GM19328 (cell line): ENCODE measurements around the gene PRKAG2.
"Not testable (repeated sequence)": the region's sequence is repeated elsewhere in the genome, so short reads cannot be mapped to it uniquely, and the experiment has no call there.

Experiments used
- ATAC-seq: cut with Tn5 transposase; IDR thresholded peaks from one replicate; pipeline ENCODE4 v1.9.1; 2021; ENCODE audit warnings: mild to moderate bottlenecking, moderate library complexity; ENCODE audit not compliant: unreplicated experiment

PRKAG2 gene

DNA sequence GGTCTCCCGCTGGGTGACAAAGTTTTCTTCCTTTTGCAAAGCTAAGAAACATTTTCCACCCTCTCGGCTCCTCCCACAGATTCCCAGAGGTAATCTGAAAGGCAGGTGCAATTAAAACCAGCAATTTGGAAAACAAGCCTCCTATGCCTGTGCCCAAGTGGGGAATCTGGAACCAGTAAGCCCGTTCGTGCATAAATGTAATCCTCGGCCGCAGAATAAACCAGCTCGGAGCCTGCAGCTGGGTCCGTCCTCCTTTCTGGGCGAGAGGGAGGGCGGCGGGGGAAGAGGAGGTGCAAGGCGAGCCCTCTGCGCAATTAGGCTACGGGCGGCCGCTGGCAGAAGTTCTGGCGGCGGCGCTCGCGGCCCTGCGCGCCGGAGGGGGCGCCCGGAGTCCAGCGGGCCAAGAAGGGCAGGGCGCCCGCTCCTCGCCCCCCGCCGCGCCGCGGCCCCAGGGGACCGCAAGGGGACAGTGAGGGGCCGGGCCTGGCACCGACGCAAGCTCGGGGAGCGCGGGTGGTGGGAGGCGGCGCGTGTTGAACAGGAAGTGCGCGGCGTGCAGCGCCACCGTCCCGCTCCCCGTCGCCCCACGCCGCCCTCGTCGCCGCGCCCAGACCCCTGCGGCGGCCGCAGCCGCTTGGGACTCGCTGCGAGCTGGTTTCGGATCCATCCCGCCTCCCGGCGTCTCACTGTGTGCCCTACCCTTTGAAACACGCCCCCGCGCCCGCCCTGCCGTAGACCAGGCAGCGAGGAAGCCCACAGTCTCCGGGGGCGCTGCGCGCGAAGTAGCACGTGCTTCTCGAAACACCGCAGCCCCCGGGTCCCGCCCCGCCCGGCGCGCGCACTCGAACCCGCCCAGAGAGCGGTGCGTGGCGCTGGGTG is at the start of gene PRKAG2:
PRKAG2 (minus strand) TSS at position 217 of the 879 bp plus-strand sequence. CDS start 495 bp downstream, outside the sequence.
- ATAC-seq = peak; percentile 58

DNA sequence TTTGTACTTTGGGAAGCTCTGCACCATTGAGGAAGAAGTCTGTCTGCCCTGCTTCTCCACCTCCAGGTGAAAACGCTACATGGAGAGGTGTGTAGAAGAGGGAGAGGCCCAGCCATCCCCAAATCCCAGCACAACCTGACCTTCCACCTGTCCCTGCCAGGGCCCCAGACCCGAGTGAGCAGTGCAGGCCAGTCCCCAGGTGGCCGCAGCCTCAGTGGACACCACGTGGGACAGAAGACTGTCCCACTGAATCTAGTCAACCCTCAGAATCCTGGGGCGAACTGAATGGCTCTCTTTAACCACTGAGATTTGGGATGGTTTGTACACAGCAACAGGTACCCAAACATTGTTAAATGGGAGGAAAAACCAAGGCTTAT is 49.4 kb upstream of the PRKAG2 start:
- no peak for ATAC-seq

DNA sequence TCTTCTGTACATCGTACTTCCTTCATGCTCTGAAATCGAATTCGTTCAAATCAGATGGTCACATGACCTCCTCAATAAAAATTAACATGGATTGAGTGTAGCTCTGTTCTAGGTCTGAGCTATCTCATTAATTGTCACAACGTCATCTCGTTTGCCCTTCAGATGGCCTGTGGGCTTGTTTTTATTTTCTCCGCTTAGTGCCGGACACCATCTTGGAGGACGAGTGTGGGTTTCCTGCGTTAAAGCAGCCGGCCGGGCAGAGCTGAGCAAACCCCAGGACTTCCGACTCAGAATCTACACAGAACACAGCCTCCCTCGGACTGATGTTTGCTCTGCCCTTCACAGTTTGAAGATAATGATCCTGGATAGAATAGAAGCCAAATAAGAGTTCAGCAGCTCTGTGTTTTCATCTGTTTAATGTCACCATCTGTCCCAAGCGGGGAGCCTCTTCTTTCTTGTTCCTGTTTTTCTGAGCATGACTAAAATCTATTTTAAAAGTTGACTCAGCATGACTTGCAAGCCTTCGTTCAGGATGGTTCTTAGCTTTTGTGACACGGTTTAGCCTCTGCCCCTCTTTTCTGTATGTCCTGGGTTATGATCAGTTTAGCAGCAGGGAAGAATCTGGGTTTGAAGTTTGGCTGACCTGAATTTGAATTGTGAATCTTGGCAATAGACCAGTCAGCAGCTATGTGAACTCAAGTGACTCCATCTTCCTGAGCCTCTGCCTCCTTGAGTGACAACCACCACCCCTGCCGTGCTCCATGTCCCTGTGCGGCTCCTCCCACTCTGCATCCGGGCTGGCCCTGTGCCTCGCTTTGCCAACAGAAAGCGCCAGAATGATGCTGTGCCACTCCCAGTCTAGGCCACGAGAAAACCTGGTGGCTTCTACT is 48.8 kb upstream of the PRKAG2 start:
- ATAC-seq = no peak

DNA sequence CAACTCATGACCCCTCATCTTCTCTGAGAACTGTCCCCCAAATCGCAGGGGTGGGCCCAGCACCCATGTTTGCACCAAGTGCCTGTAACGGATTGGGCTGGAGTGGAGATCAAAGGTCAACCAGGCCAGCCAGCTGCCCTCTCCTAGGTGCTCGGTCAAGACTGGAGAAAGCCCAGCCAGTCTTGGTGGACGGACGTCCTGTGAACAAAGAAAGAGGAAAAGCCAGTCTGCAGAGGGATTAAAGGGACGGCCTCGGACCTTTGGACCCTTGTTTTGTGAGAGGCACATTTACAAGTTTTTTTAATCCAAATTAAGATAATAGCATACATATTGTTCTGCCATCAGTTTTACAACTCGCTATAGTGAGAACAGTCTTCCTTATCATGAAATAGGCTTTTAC is 47.6 kb upstream of the PRKAG2 start:
- ATAC-seq = no peak

DNA sequence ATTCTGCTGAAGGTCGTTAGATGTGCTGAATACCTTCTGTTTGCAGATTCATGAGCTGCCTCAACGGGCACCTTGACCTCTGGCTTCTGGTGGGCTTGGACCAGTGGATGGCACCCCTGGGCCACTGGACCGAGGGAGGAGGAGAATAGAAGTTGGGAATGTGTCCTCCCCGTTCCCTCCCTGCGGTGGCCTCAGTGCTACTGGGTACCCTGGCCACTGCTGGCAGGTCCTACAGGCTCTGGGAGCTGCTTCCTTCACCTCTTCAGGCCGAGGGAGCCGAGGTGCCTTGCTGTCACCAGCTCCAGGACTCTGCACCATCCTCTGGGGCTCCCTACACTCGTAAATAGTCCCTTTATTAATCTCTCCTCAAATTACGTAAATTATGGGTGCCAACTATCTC is 47.1 kb upstream of the PRKAG2 start:
- no peak for ATAC-seq

DNA sequence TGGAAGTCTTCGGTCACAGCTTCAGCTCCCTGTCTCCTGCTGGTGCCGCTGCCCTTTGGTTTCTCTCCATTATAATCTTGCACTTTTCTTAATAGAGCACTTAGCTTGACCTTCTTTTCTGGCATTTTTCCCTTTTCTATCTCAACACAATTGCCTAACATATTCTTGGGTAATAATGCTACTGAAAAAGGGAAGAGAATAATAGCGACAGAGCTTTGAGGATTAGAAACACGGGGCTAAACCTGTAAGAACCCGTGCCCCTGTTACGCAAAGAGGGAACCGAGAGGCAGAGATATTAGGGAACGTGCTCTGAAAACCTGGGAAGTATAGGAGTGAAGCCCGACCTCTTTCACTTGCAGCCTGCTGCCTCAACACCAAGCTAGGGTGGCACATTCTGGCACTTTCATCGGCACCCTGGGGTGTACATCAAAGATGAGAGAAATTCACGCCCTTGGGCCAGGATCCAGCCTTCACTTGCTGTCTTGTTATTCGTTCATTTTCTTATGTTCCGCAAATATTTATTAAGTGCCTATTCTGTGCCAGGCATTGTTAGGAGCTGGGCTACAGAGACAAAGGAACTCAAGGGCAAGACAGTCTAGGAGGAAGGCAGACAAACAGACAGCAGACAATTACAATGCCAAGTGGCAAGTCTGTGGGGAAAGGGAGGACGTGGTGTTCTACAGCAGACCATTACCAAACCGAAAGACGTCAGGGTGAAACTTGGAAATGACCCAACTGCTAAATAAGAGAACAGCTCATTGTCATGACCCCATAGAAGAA is 46.4 kb upstream of the PRKAG2 start:
- ATAC-seq = no peak

DNA sequence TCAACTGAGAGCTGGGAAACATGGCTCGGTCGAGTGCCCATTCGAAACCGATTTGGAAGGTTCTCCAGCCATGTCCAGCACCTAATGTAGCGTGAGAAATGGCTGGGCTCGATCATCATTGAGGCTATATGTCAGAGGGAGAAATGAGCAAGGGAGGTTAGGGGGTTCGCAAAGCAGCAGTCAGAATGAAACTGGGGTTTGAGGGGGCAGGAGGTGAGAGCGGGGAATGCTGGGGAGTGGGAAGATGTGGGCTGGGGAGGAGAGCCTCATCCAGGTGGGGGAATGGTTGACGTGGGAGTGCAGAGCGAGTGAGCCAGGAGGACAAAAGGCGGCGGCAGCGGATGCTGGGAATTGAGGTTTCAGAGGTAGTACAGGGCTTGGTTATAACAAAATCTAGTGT is 44.5 kb upstream of the PRKAG2 start:
- no peak for ATAC-seq

DNA sequence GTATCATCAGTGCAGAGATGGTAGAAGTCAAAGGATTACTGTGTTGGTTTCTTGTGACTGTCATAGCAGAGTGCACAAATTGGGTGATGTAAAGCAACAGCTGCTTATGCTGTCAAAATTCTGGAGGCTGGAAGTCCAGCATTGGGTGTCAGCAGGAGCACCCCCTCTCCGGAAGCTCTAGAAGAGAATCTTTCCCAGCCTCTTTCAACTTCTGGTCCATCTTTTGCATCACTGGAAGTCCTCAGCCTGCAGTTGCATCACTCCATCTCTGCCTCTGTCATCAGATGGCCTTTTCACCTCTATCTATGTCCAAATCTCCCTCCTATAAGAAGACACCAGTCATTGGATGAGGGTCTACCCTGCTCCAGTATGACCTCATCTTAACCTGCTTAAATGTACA is 43.6 kb upstream of the PRKAG2 start:
- no peak for ATAC-seq

DNA sequence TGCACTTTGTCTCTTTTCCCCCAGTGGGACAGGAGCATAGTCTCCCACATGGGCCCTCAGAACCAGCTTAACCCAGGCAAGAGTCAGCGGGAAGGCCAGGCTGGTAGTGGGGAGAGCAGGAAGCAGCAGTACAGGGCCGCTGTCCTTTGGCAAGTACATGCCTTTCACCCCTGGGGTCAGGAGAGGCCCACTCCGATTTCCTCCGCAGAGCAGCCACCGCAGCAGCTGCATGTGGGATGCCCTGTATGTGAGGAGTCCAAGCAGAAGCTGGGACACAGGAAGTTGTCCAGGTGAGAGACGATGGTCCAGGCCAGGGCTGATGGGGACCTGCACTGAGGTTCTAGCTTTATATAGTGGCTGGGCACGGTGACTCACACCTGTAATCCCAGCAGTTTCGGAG is 42.7 kb upstream of the PRKAG2 start:
- ATAC-seq = no peak

DNA sequence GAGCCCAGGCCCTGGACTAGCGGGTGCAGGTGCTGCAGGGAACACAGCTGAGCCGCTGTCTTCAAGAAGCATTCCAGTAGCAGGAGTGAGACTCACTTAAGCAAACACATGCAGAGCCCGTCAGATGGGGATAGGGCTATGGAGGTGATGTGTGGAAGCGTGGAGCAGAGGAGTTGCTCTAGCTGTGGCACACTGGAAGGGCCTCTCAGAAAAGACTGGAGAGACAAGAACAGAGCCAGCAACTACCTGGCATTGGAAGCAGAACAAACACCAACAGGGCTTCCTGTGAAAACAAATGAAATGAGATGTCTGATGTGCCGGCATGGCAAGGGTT is 41.6 kb upstream of the PRKAG2 start:
- ATAC-seq = no peak

DNA sequence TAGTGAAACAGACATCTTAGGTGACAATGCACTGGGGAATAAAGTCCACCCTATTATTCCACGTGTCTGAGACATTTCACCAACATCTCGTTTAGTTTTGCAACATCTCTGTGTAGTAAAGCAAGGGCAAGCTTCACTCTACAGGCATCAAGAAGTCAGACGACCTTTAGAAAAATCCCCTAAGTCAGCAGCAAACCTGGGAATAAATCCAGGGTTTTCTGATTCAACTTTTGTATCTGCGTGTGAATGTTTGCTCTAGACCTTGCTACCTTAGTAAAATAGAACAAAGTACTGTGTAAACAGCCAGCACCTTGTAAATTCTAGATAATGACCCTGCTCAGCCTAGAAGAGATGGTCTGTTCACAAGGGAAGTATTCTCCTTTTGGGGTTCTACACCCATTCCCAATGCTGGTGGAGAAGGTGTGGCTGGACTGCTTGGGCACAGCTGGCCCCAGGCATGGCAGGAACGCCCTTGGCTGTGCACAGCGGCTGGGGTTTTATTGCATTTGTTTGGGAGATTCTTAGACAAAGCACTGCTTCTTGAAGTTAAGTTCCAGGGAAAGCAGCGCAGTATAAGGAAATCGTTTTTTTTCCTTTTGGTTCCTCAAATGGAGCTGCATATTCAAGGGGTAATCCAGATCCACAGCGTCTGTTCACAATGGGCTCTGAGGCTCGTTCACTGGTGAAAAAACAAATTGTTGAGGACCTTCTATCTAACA is 41.0 kb upstream of the PRKAG2 start:
- ATAC-seq = no peak

DNA sequence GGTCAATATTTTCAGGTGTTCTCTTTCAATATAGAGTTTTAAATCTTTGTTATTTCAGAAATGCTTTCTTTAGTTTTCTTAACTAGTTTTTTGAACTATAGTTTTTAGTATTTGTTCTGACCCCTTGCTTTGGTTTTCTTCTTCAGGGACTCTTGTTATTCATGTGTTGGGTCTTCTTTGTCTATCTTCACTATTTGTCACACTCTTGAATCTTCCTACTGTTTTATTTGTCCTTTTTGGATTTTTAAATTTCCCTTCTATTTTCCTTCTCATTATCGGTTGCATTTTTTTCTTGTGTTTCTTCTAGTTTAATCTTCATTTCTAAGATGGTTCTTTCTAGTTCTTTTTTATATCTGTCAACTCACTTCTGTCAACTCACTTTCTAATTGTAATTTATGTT is 37.1 kb upstream of the PRKAG2 start:
- ATAC-seq = no peak

DNA sequence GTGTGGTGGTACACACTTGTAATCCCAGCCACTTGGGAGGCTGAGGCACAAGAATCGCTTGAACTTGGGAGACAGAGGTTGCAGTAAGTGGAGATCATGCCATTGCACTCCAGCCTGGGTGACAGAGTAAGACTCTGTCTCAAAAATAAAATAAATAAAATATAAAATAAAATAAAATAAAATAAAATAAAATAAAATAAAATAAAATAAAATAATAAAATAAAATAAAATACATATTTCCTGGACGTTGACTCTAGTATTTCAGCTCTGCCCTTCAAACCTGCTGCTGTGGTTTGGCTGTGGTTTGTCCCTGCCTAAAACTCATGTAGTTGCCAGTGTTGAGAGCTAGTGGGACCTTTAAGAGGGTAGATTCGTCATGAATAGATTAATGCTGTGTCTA is 33.7 kb upstream of the PRKAG2 start:
- not testable (repeated sequence) for ATAC-seq

DNA sequence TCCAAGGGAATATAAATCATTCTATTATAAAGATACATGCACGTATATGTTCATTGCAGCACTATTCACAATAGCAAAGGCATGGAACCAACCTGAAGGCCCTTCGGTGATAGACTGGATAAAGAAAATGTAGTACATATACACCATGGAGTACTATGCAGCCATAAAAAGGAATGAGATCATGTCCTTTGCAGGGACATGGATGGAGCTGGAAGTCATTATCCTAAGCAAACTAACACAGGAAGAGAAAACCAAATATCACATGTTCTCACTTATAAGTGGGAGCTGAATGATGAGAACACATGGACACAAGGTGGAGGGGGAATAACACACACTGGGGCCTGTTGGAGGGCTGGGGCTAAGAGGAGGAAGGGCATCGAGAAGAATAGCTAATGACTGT is 30.2 kb upstream of the PRKAG2 start:
- not testable (repeated sequence) for ATAC-seq

DNA sequence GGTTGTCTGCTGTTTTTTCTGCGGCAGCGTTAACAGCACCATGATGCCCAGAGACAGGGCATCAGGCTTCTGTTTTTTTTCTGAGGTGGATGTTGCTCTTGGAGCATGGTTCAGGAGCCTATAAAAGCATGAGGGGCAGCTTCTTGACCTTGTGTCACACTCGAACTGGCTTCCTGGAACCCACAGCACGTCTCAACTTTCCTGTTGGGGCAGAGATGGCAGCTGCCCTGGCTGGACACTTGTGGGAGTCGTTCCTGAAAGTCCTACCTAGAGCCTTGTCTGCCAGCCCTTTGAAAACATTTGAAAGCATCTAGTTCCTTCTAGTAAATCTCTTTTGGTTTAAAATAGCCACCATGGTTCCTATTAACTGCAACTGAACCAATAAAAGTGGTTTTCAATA is 28.9 kb upstream of the PRKAG2 start:
- ATAC-seq = no peak

DNA sequence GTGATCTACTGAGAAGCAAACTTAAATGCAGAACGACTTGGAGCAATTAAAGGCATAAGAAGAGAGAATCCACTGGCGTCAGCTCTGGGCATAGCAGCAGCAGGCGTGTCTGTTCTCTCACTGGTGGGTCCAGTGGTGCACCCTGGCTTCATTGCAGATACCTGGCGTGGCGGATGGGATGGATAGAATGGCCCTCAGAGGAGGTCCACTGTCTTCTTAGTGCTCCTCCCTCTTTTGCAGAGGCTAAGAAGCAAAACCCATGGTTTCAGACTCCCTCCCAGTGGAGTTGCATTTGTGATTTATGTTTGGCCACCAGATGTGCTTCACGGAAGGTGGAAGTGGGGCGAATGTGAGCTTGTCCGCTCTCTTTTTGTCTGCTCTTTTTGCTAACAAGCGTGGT is 28.4 kb upstream of the PRKAG2 start:
- no peak for ATAC-seq

DNA sequence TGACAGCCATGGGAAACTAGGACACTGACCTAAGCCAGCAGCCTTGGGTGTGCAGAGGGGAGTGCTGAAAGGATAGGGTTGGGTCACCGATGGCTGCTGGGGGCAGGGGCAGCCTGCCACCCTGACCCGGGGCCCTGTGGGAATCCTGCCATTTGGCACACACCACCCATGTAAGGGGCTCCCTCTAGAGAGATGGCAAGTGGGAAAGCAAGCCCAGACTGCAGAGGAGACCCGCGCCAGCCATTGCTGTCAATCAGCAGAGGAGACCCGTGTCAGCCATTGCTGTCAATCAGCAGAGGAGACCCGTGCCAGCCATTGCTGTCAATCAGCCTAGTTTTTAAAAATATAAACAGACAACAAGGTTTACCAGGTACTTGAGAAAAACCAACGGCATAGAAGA is 27.4 kb upstream of the PRKAG2 start:
- no peak for ATAC-seq

DNA sequence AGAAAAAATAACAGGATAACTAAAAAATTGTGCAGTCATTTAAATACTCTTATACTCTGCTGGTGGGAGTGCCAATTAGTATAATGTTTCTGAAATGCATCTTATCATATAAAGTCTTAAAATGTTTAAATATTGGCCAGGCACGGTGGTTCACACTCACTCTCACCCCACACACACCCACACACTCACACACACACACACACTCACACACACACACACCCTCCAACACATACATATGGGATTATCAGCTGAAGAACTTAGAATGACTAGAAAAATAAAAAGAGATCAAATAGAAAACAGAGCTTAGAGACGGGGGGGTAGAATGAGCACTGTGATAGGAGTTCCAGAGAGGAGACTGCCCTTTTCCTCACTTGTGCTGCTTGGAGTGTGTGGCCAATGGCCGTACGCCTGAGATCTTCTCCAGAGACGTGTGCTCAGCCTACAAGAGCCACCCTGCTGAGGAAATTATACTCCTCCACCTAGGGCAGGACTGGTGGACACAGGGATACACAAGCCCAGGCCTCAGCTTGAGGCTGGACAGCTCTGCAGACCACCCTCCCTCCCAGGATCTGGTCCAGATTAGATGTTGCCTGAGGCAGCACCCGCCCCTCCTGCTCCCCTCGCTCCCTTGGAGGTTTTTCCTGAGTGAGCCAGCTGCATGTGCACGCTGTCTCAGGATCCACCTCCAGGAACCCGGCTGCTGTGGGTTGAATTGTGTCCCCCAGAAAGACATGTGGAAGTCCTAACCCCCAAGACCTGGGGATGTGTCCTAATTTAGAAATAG is 26.5 kb upstream of the PRKAG2 start:
- ATAC-seq = no peak

DNA sequence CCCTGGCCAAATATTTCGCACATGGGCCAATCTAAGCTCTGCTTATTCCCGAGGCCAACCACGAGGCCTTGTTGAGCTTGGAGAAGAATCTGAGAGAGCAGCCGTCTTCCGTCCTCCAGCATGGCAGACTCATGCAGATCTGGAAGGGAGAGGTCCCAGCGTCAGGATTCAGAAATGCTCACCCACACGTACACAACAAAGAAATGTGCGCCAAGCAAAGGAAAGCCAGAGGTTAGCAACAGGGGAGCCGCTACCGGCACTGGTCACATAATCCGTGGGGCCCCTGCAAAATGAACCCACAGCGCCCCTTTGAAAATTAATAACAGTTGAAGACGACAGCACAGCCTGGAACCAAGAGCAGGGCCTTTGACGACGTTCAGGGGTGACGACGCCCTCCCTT is 25.4 kb upstream of the PRKAG2 start:
- no peak for ATAC-seq

DNA sequence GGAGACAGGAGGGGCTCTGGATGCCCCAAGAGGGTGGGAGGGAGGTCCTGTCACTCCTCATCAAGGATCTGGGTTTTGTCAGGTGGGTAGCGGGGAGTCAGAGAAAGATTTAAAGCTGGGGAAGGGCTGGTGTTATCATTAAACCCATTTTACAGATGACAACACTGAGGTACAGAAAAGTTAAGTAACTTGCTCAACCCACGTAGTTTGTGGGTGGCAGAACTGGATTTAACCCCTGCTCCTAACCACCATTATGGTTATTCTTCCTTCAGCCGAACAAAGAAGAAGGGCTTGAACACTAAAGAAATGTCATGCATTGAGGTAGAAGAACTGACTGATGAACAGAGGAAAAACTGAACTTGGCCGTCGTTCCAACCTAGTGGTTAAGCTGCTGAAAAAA is 24.9 kb upstream of the PRKAG2 start:
- no peak for ATAC-seq
